ENCODE data around the gene XYLT1. TPM values are rescaled to one million over a fixed set of nuclear protein-coding genes. Genes with fewer than 3 reads are reported as not detected.

Gene XYLT1
- total RNA-seq, 5 donors from 2014 or later (not counting 1 experiment from before 2014, with no cell fraction given), result 25.8 to 70.6 (median 57.8) TPM

DNA sequence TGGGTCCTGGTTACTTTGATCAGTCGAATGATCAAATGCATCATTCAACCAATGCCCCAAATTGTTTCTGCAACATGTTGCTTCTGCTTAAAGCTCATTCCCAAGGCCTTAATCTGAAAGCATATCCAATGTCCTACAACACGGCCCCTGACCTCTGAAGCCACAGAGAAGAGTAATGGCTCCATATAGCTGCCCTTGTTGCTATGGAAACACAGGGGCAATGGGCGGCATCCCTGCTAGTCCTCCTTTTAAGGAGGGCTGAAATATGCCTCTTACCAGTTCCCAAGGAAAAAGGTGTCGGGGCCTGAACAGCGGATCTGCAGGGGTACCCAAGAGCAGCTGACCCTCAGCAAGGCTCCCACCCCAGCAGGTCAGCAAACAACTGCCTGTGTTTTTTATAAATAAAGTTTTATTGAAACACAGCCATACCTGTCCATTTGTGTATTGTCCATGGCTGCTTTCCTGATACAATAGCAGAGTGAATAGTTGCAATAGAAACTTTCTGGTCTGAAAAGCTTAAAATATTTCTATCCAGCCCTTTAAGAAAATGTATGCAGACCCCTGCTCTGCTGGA, 210.4 kb downstream of the XYLT1 start:
- Histone ChIP-seq H3K36me3 (ENCODE audit: control insufficient read depth in 2 of 2, extremely low read depth in 1 of 2, insufficient read depth in 1 of 2, low read length in 1 of 2) (peaks cover 6 to 12% of the 10 kb centered on the region in 2 donors), H3K27me3 (replicated peaks in 1 of 2; ENCODE audit: control insufficient read depth in 2 of 2, extremely low read depth in 1 of 2, insufficient read depth in 2 of 2, low read length in 1 of 2) (no peaks in the 10 kb centered on the region), H3K4me3 (ENCODE audit: control insufficient read depth in 1 of 2, extremely low read depth in 1 of 2, low read length in 1 of 2) (no peak overlapping the region), H3K4me1 (ENCODE audit: control insufficient read depth in 1 of 2, extremely low read depth in 1 of 2, insufficient read depth in 2 of 2, low read length in 2 of 2) (peaks cover 0 to 10% of the 10 kb centered on the region in 2 experiments), H3K9me3 (no peaks in the 10 kb centered on the region), H3K27ac (ENCODE audit: low read length) (no peak overlapping the region)
- 100% methylated on average over 2 of the region's 5 CpGs for WGBS (ENCODE audit: insufficient coverage)
- POLR2A ChIA-PET, result no interaction called here
- peaks cover 39 to 51% (median 42%) of the 10 kb centered on the region in 3 donors for H3K4me1 Mint-ChIP-seq
- CTCF ChIA-PET, result interaction anchor here (0.6 to 0.7 kb wide), 4 partner anchors 11 to 117 kb away, joined by 3 to 5 read pairs (median 4); no protein-coding TSS in a partner anchor
- H3K9me3 Mint-ChIP-seq, result no peaks in the 10 kb centered on the region
- no peak overlapping the region for H3K4me3 Mint-ChIP-seq
- no peak overlapping the region for H3K27ac Mint-ChIP-seq
- ATAC-seq (replicated peaks in 1 of 4), result no peak
- DNase-seq, result no peak
- no peaks in the 10 kb centered on the region for H3K27me3 Mint-ChIP-seq
- peaks cover 32% of the 10 kb centered on the region for H3K36me3 Mint-ChIP-seq

DNA sequence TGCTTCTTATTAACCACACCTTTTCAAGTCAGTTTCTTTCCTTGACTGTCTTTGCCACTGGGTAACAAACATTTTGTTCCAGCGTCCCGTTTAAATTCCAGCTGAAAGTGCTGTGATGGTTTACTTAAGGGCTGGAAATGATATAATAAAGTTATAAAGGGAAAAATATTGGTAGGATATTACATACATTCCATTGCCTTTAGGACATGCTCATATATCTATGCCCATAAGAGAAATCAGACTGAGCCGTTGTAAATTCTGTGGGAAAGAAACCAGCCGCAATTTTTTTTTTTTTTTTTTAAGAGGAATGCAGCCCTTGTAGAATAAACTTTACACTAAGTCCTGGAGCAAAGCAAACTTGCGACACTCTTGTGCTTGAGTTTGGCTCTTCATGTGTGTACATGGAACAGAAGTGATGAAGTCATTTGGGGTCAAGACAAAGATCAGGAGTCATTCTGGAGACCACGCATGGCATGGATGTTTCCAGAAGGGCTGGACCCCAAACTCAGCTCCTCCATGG, 210.9 kb downstream of the XYLT1 start:
- Mint-ChIP-seq H3K9me3 (no peaks in the 10 kb centered on the region), H3K36me3 (peaks cover 35% of the 10 kb centered on the region), H3K4me3 (no peak overlapping the region), H3K27me3 (no peaks in the 10 kb centered on the region), H3K27ac (no peak overlapping the region), H3K4me1 (peaks cover 41 to 51% (median 42%) of the 10 kb centered on the region in 3 donors)
- Histone ChIP-seq H3K4me3 (ENCODE audit: control insufficient read depth in 1 of 2, extremely low read depth in 1 of 2, low read length in 1 of 2) (no peak overlapping the region), H3K4me1 (ENCODE audit: control insufficient read depth in 1 of 2, extremely low read depth in 1 of 2, insufficient read depth in 2 of 2, low read length in 2 of 2) (peaks cover 0 to 10% of the 10 kb centered on the region in 2 experiments), H3K36me3 (ENCODE audit: control insufficient read depth in 2 of 2, extremely low read depth in 1 of 2, insufficient read depth in 1 of 2, low read length in 1 of 2) (peaks cover 6 to 12% of the 10 kb centered on the region in 2 donors), H3K27ac (ENCODE audit: low read length) (no peak overlapping the region), H3K27me3 (replicated peaks in 1 of 2; ENCODE audit: control insufficient read depth in 2 of 2, extremely low read depth in 1 of 2, insufficient read depth in 2 of 2, low read length in 1 of 2) (no peaks in the 10 kb centered on the region), H3K9me3 (no peaks in the 10 kb centered on the region)
- DNase-seq, result no peak
- no peak for ATAC-seq (replicated peaks in 1 of 4)
- ChIA-PET CTCF (interaction anchor here in 1 of 2 donors (0.7 kb wide), 1 partner anchor 156 kb away, joined by 6 read pairs; no protein-coding TSS in a partner anchor), POLR2A (no interaction called here)
- 100% methylated on average over 1 of the region's 6 CpGs for WGBS (ENCODE audit: insufficient coverage)

DNA sequence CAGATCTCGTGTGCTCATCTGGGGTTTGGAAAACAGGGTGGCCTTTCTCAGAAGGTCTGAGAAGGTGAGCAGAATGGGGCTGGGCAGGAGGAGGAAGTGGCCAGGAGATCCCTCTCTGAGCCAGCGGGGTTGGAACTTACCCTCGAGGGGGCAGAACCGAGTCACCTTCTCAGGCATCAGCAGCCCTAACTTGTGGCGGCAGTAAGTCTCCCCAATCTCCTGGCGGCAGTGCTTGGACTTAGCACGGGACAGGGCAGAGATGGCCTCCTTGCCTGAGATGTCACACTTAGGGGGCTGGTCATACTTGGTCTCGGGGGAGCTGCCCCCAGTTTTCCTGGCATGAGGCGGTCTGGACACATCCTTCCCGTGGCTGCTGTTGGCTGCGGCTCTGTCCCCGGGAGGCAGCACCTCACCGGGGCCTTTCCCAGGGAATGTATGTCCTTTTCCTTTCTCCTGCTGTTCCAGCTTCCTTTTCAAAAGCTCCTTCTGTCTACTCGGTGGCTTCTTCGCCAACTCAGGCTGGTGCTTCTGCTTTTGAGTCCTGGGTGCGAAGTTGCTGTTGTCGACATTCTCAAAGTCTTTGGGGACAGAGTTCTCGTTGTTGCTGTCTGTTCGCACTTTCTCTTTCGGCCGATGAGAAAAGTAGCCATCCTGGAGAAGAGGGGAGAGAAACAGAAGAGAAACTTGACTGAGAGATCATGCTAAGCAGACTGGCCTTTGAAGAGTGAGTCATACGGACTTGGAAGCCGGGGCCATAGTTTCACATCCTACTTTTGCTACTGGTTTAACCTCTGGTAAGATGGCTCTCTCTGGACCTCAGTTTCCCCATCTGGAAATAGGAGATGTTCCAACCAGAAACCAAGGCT, 211.7 kb downstream of the XYLT1 start:
- POLR2A ChIA-PET, result no interaction called here
- ATAC-seq (replicated peaks in 1 of 4), result no peak
- no peak overlapping the region for H3K4me3 Mint-ChIP-seq

GRCh38 chr16:17258077-17258599, 212.6 kb downstream of the XYLT1 start:
- H3K4me3 Mint-ChIP-seq, result no peak overlapping the region
- peaks cover 6 to 12% of the 10 kb centered on the region in 2 donors for H3K36me3 ChIP-seq (ENCODE audit: control insufficient read depth in 2 of 2, extremely low read depth in 1 of 2, insufficient read depth in 1 of 2, low read length in 1 of 2)
- ATAC-seq (replicated peaks in 1 of 4) (no peak), DNase-seq (no peak)
- H3K9me3 Mint-ChIP-seq, result no peaks in the 10 kb centered on the region
- H3K4me1 ChIP-seq (ENCODE audit: control insufficient read depth in 1 of 2, extremely low read depth in 1 of 2, insufficient read depth in 2 of 2, low read length in 2 of 2), result peaks cover 0 to 10% of the 10 kb centered on the region in 2 experiments
- H3K27ac Mint-ChIP-seq, result no peak overlapping the region
- no peaks in the 10 kb centered on the region for H3K9me3 ChIP-seq
- CTCF ChIA-PET, result interaction anchor here in 1 of 2 donors (0.6 kb wide), 2 partner anchors 15 to 31 kb away, joined by 3 to 4 read pairs; no protein-coding TSS in a partner anchor
- H3K27me3 Mint-ChIP-seq, result no peaks in the 10 kb centered on the region
- no peak overlapping the region for H3K27ac ChIP-seq (ENCODE audit: low read length)
- H3K4me3 ChIP-seq (ENCODE audit: control insufficient read depth in 1 of 2, extremely low read depth in 1 of 2, low read length in 1 of 2), result no peak overlapping the region
- peaks cover 32 to 36% (median 34%) of the 10 kb centered on the region in 3 donors for H3K4me1 Mint-ChIP-seq
- POLR2A ChIA-PET, result no interaction called here
- 100% methylated on average over 1 of the region's 2 CpGs for WGBS (ENCODE audit: insufficient coverage)
- peaks cover 37% of the 10 kb centered on the region for H3K36me3 Mint-ChIP-seq
- H3K27me3 ChIP-seq (replicated peaks in 1 of 2; ENCODE audit: control insufficient read depth in 2 of 2, extremely low read depth in 1 of 2, insufficient read depth in 2 of 2, low read length in 1 of 2), result no peaks in the 10 kb centered on the region

More for the DNA sequence above, 211.7 kb downstream of the XYLT1 start:
- Mint-ChIP-seq H3K36me3 (peaks cover 35% of the 10 kb centered on the region), H3K9me3 (no peaks in the 10 kb centered on the region), H3K27me3 (no peaks in the 10 kb centered on the region), H3K27ac (no peak overlapping the region), H3K4me1 (peaks cover 37 to 44% (median 39%) of the 10 kb centered on the region in 3 donors)
- Histone ChIP-seq H3K4me3 (ENCODE audit: control insufficient read depth in 1 of 2, extremely low read depth in 1 of 2, low read length in 1 of 2) (no peak overlapping the region), H3K36me3 (ENCODE audit: control insufficient read depth in 2 of 2, extremely low read depth in 1 of 2, insufficient read depth in 1 of 2, low read length in 1 of 2) (peaks cover 6 to 12% of the 10 kb centered on the region in 2 donors), H3K27ac (ENCODE audit: low read length) (no peak overlapping the region), H3K27me3 (replicated peaks in 1 of 2; ENCODE audit: control insufficient read depth in 2 of 2, extremely low read depth in 1 of 2, insufficient read depth in 2 of 2, low read length in 1 of 2) (no peaks in the 10 kb centered on the region), H3K9me3 (no peaks in the 10 kb centered on the region), H3K4me1 (ENCODE audit: control insufficient read depth in 1 of 2, extremely low read depth in 1 of 2, insufficient read depth in 2 of 2, low read length in 2 of 2) (peaks cover 0 to 10% of the 10 kb centered on the region in 2 experiments)
- CTCF ChIA-PET, result interaction anchor here in 1 of 2 donors (0.7 kb wide), 1 partner anchor 157 kb away, joined by 6 read pairs; no protein-coding TSS in a partner anchor
- 93% methylated on average over 19 of the region's 23 CpGs for WGBS (ENCODE audit: insufficient coverage)
- peak in 1 of 35 experiments; percentile 4 for DNase-seq

DNA sequence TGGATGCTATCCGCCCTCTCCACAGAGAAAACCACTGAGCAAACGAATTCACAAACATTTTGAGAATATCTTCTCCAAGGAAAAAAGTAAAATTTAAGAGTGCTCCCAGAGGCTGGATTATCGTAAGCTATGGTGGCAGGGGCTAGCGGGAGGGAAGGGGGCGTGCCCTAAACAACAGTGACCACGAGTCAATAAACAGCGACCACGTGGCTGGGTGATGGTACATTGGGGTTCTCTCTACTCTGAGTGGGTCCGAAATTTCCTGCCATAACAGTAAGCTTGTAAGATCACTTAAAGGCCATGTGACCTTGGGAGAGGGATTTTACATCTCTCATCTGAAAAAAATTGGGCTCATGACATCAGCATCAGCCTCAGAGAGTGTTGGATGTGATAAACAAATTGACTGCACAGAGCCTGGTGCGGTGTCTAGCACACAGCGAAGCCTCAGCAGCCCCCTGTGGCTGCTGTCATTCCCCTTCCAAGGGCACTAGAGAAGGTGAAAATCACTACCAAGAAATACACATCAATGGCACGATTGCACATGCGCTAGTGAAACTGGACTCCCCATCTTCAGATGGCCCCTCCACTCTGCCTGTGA, 213.2 kb downstream of the XYLT1 start:
- Mint-ChIP-seq H3K27ac (no peak overlapping the region), H3K4me1 (peaks cover 27 to 31% (median 30%) of the 10 kb centered on the region in 3 donors), H3K9me3 (no peaks in the 10 kb centered on the region), H3K36me3 (peaks cover 37% of the 10 kb centered on the region), H3K4me3 (no peak overlapping the region), H3K27me3 (no peaks in the 10 kb centered on the region)
- ChIA-PET POLR2A (no interaction called here), CTCF (interaction anchor here in 1 of 2 donors (0.6 kb wide), 2 partner anchors 16 to 31 kb away, joined by 3 to 4 read pairs; no protein-coding TSS in a partner anchor)
- ATAC-seq (replicated peaks in 1 of 4) (no peak), DNase-seq (no peak)
- H3K27me3 ChIP-seq (replicated peaks in 1 of 2; ENCODE audit: control insufficient read depth in 2 of 2, extremely low read depth in 1 of 2, insufficient read depth in 2 of 2, low read length in 1 of 2), result no peaks in the 10 kb centered on the region
- no peak overlapping the region for H3K27ac ChIP-seq (ENCODE audit: low read length)
- peaks cover 0 to 10% of the 10 kb centered on the region in 2 experiments for H3K4me1 ChIP-seq (ENCODE audit: control insufficient read depth in 1 of 2, extremely low read depth in 1 of 2, insufficient read depth in 2 of 2, low read length in 2 of 2)
- no peaks in the 10 kb centered on the region for H3K9me3 ChIP-seq
- peaks cover 6 to 12% of the 10 kb centered on the region in 2 donors for H3K36me3 ChIP-seq (ENCODE audit: control insufficient read depth in 2 of 2, extremely low read depth in 1 of 2, insufficient read depth in 1 of 2, low read length in 1 of 2)
- H3K4me3 ChIP-seq (ENCODE audit: control insufficient read depth in 1 of 2, extremely low read depth in 1 of 2, low read length in 1 of 2), result no peak overlapping the region
- WGBS (ENCODE audit: insufficient coverage), result 89% methylated on average over 11 of the region's 13 CpGs

- Mint-ChIP-seq H3K4me3 (no peak overlapping the region), H3K27ac (no peak overlapping the region), H3K27me3 (no peaks in the 10 kb centered on the region), H3K4me1 (peaks cover 12 to 18% (median 12%) of the 10 kb centered on the region in 3 donors), H3K36me3 (peaks cover 50% of the 10 kb centered on the region), H3K9me3 (no peaks in the 10 kb centered on the region)
- Histone ChIP-seq H3K27ac (ENCODE audit: low read length) (no peak overlapping the region), H3K4me3 (ENCODE audit: control insufficient read depth in 1 of 2, extremely low read depth in 1 of 2, low read length in 1 of 2) (no peak overlapping the region), H3K9me3 (no peaks in the 10 kb centered on the region), H3K4me1 (ENCODE audit: control insufficient read depth in 1 of 2, extremely low read depth in 1 of 2, insufficient read depth in 2 of 2, low read length in 2 of 2) (no peaks in the 10 kb centered on the region), H3K36me3 (ENCODE audit: control insufficient read depth in 2 of 2, extremely low read depth in 1 of 2, insufficient read depth in 1 of 2, low read length in 1 of 2) (peaks cover 10% of the 10 kb centered on the region in 2 donors), H3K27me3 (replicated peaks in 1 of 2; ENCODE audit: control insufficient read depth in 2 of 2, extremely low read depth in 1 of 2, insufficient read depth in 2 of 2, low read length in 1 of 2) (no peaks in the 10 kb centered on the region)
- ATAC-seq (replicated peaks in 1 of 4) (no peak), DNase-seq (no peak)
- WGBS (ENCODE audit: insufficient coverage), result no CpG with 5 or more reads among the region's 3 CpGs
- ChIA-PET CTCF (no interaction called here), POLR2A (no interaction called here)
These were observed 218.1 kb downstream of the XYLT1 start for GRCh38 chr16:17252701-17253100.

Data from T-cell (primary cell).